ENCODE results near the gene A2ML1.
"Not testable (repeated sequence)": the region's sequence is repeated elsewhere in the genome, so short reads cannot be mapped to it uniquely, and the experiment has no call there.

The A2ML1 gene

GRCh38 chr12:8911606-8912268 lies 89.3 kb downstream of the A2ML1 start:
- DNase-seq = no peak

GRCh38 chr12:8912914-8913313 lies 90.5 kb downstream of the A2ML1 start:
- DNase-seq = peak in 1 of 2 experiments; percentile 1

- DNase-seq = no peak
These were observed 91.2 kb downstream of the A2ML1 start for GRCh38 chr12:8913702-8914032.

- DNase-seq = peak; percentile 7 to 19
These were observed 91.8 kb downstream of the A2ML1 start, which contains the start of gene PHC1 for GRCh38 chr12:8914033-8914715. Gene PHC1, plus strand, starts transcription at chr12:8914509. Its CDS starts 3,169 bp downstream, at chr12:8917678.

- peak; percentile 13 to 30 for DNase-seq
These were observed 92.5 kb downstream of the A2ML1 start for GRCh38 chr12:8914716-8915526.

GRCh38 chr12:8916154-8916553 lies 93.7 kb downstream of the A2ML1 start:
- DNase-seq = no peak

GRCh38 chr12:8917031-8917430 lies 94.6 kb downstream of the A2ML1 start:
- no peak for DNase-seq

GRCh38 chr12:8917751-8918150 lies 95.3 kb downstream of the A2ML1 start:
- DNase-seq = no peak

- not testable (repeated sequence) for DNase-seq
These were observed 97.2 kb downstream of the A2ML1 start for GRCh38 chr12:8919643-8920042.

GRCh38 chr12:8922544-8922943 lies 100.1 kb downstream of the A2ML1 start:
- DNase-seq = no peak
